H7 (cell line): ENCODE results near the gene MPPED2. TPM values are rescaled to one million over a fixed set of nuclear protein-coding genes. Genes with fewer than 3 reads are reported as not detected.

Source experiments
- DNase-seq: peaks from one replicate; pipeline ENCODE4 v3.0.0; 2012
- H3K27me3 ChIP-seq: 2 replicates; pipeline ENCODE4 v1.6.0; 2011; ENCODE audit warnings: mild to moderate bottlenecking, low read length; ENCODE audit not compliant: control insufficient read depth, insufficient read depth
- H3K36me3 ChIP-seq: replicated peaks from 2 replicates; pipeline ENCODE4 v1.5.1; 2011; ENCODE audit warnings: low read length; ENCODE audit not compliant: control insufficient read depth, insufficient read depth
- H3K4me3 ChIP-seq: 2 replicates; pipeline ENCODE4 v1.5.1; 2011; ENCODE audit warnings: low read depth, mild to moderate bottlenecking, control low read depth, low read length, moderate library complexity; ENCODE audit not compliant: insufficient read depth
- total RNA-seq: library from RNA; depleted of rRNA; stranded (reverse); fragments of >200 nt; shearing (Covaris generic); gene quantifications from 2 replicates; pipeline ENCODE4 v1.2.3, GENCODE V29; 2014

Gene MPPED2
- total RNA-seq, 1 experiment from 2014 or later, result 0.48 TPM

- Histone ChIP-seq H3K4me3 (no peak overlapping the region), H3K27me3 (no peaks in the 10 kb centered on the region), H3K36me3 (no peaks in the 10 kb centered on the region)
- no peak for DNase-seq
These were observed 88.6 kb downstream of the MPPED2 start for GRCh38 chr11:30497600-30497999.

GRCh38 chr11:30496935-30497334 lies 89.2 kb downstream of the MPPED2 start:
- DNase-seq, result no peak
- Histone ChIP-seq H3K36me3 (no peaks in the 10 kb centered on the region), H3K27me3 (no peaks in the 10 kb centered on the region), H3K4me3 (no peak overlapping the region)

GRCh38 chr11:30495437-30495836 lies 90.7 kb downstream of the MPPED2 start:
- no peak for DNase-seq
- no peaks in the 10 kb centered on the region for H3K27me3 ChIP-seq
- H3K36me3 ChIP-seq, result no peaks in the 10 kb centered on the region
- no peak overlapping the region for H3K4me3 ChIP-seq

- no peak overlapping the region for H3K4me3 ChIP-seq
- no peak for DNase-seq
- H3K36me3 ChIP-seq, result no peaks in the 10 kb centered on the region
- no peaks in the 10 kb centered on the region for H3K27me3 ChIP-seq
These were observed 96.6 kb downstream of the MPPED2 start for GRCh38 chr11:30489511-30489910.

- H3K27me3 ChIP-seq, result no peaks in the 10 kb centered on the region
- H3K36me3 ChIP-seq, result no peaks in the 10 kb centered on the region
- DNase-seq, result no peak
- H3K4me3 ChIP-seq, result no peak overlapping the region
These were observed 97.1 kb downstream of the MPPED2 start for GRCh38 chr11:30489076-30489475.

GRCh38 chr11:30488304-30488998 lies 97.7 kb downstream of the MPPED2 start:
- H3K27me3 ChIP-seq, result no peaks in the 10 kb centered on the region
- no peaks in the 10 kb centered on the region for H3K36me3 ChIP-seq
- DNase-seq, result no peak
- no peak overlapping the region for H3K4me3 ChIP-seq

GRCh38 chr11:30487200-30487898 lies 98.8 kb downstream of the MPPED2 start:
- Histone ChIP-seq H3K36me3 (no peaks in the 10 kb centered on the region), H3K4me3 (no peak overlapping the region), H3K27me3 (no peaks in the 10 kb centered on the region)
- DNase-seq, result no peak

GRCh38 chr11:30485756-30486155 lies 100.4 kb downstream of the MPPED2 start:
- DNase-seq, result no peak
- H3K36me3 ChIP-seq, result no peaks in the 10 kb centered on the region
- H3K4me3 ChIP-seq, result no peak overlapping the region
- H3K27me3 ChIP-seq, result no peaks in the 10 kb centered on the region

- Histone ChIP-seq H3K27me3 (no peaks in the 10 kb centered on the region), H3K4me3 (no peak overlapping the region), H3K36me3 (no peaks in the 10 kb centered on the region)
- DNase-seq, result no peak
These were observed 100.9 kb downstream of the MPPED2 start for GRCh38 chr11:30485222-30485621.

GRCh38 chr11:30483056-30483455 lies 103.1 kb downstream of the MPPED2 start:
- Histone ChIP-seq H3K4me3 (no peak overlapping the region), H3K36me3 (no peaks in the 10 kb centered on the region), H3K27me3 (no peaks in the 10 kb centered on the region)
- DNase-seq, result no peak

- H3K4me3 ChIP-seq, result no peak overlapping the region
- no peaks in the 10 kb centered on the region for H3K36me3 ChIP-seq
- H3K27me3 ChIP-seq, result no peaks in the 10 kb centered on the region
- no peak for DNase-seq
These were observed 104.4 kb downstream of the MPPED2 start for GRCh38 chr11:30481796-30482195.

- no peaks in the 10 kb centered on the region for H3K27me3 ChIP-seq
- DNase-seq, result no peak
- no peaks in the 10 kb centered on the region for H3K36me3 ChIP-seq
- H3K4me3 ChIP-seq, result no peak overlapping the region
These were observed 104.8 kb downstream of the MPPED2 start for GRCh38 chr11:30481330-30481729.

GRCh38 chr11:30479899-30480298 lies 106.3 kb downstream of the MPPED2 start:
- Histone ChIP-seq H3K4me3 (no peak overlapping the region), H3K27me3 (no peaks in the 10 kb centered on the region), H3K36me3 (no peaks in the 10 kb centered on the region)
- no peak for DNase-seq

- no peak for DNase-seq
- no peaks in the 10 kb centered on the region for H3K27me3 ChIP-seq
- no peak overlapping the region for H3K4me3 ChIP-seq
- H3K36me3 ChIP-seq, result no peaks in the 10 kb centered on the region
These were observed 107.2 kb downstream of the MPPED2 start for GRCh38 chr11:30478923-30479322.

GRCh38 chr11:30477061-30477460 lies 109.1 kb downstream of the MPPED2 start:
- no peak for DNase-seq
- no peak overlapping the region for H3K4me3 ChIP-seq
- no peaks in the 10 kb centered on the region for H3K27me3 ChIP-seq
- H3K36me3 ChIP-seq, result no peaks in the 10 kb centered on the region
